Breast epithelium (tissue), 4 donors: ENCODE data around the gene CBL. TPM values are rescaled to one million over a fixed set of nuclear protein-coding genes. Genes with fewer than 3 reads are reported as not detected.
A peak's percentile ranks its signal among the peaks of the same experiment; 100 is the strongest.
"Not testable (repeated sequence)": the region's sequence is repeated elsewhere in the genome, so short reads cannot be mapped to it uniquely, and the experiment has no call there.

Source experiments
- DNase-seq, 2 donors: peaks; one replicate each; pipeline ENCODE4 v3.0.0-alpha.2; 2019; ENCODE audit warnings: low spot score in 2 of 2
- H3K27ac ChIP-seq, 2 donors: fragments of 200-600 bp; sonication (generic) in 1 of 2; one replicate each; pipeline ENCODE4 v1.5.1; 2016 to 2019; ENCODE audit warnings: mild to moderate bottlenecking in 1 of 2
- H3K27me3 ChIP-seq, 2 donors: fragments of 200-600 bp; sonication (generic) in 1 of 2; one replicate each; pipeline versions ENCODE4 v1.5.1 to v1.6.0; 2017 to 2019; ENCODE audit warnings: control low read depth in 1 of 2, mild to moderate bottlenecking in 1 of 2
- H3K36me3 ChIP-seq: fragments of 200-600 bp; one replicate; pipeline ENCODE4 v1.5.1; 2019
- H3K4me1 ChIP-seq, 2 donors: fragments of 200-600 bp; sonication (generic); one replicate each; pipeline ENCODE4 v1.5.1; 2016 to 2019; ENCODE audit warnings: control low read depth in 1 of 2
- H3K4me3 ChIP-seq, 3 donors: fragments of 200-600 bp; sonication (generic); 1 replicate in 2 of 3; 2 replicates in 1 of 3; pipeline ENCODE4 v1.5.1; 2016 to 2019; ENCODE audit warnings: mild to moderate bottlenecking in 3 of 3, moderate library complexity in 2 of 3
- H3K9me3 ChIP-seq, 2 donors: fragments of 200-600 bp; sonication (generic) in 1 of 2; one replicate each; pipeline ENCODE4 v1.5.1; 2016 to 2019; ENCODE audit warnings: control low read depth in 1 of 2
- POLR2A ChIP-seq: fragments of 450-650 bp; IDR thresholded peaks from one replicate; pipeline ENCODE4 v1.6.1; 2016; ENCODE audit warnings: antibody characterized with exemption, mild to moderate bottlenecking, moderate library complexity
- POLR2AphosphoS5 ChIP-seq, 3 donors: sonication (generic); formaldehyde crosslinking; IDR thresholded peaks; one replicate each; pipeline ENCODE4 v1.6.1; 2017; ENCODE audit warnings: antibody characterized with exemption in 3 of 3
- intact Hi-C: fragments of 100-400 bp; cut with DNase I; formaldehyde crosslinking; loops from one replicate; pipeline ENCODE4 v1.15.1; 2023; ENCODE audit warnings: low total_unique reads
- total RNA-seq, 3 donors: library from RNA; depleted of rRNA; stranded (reverse); fragments of >200 nt; gene quantifications; one replicate each; pipeline ENCODE4 v1.1.0, GENCODE V29; 2016
- TF ChIP-seq, protein P1 (sequence below), 3 donors: fragments of 450-650 bp; IDR thresholded peaks; one replicate each; pipeline ENCODE4 v1.5.1; 2016 to 2017; ENCODE audit warnings: antibody characterized with exemption in 3 of 3, mild to moderate bottlenecking in 3 of 3, moderate library complexity in 3 of 3

The CBL gene
- total RNA-seq, 3 donors from 2014 or later, result 13.1 to 17.0 (median 14.3) TPM

DNA sequence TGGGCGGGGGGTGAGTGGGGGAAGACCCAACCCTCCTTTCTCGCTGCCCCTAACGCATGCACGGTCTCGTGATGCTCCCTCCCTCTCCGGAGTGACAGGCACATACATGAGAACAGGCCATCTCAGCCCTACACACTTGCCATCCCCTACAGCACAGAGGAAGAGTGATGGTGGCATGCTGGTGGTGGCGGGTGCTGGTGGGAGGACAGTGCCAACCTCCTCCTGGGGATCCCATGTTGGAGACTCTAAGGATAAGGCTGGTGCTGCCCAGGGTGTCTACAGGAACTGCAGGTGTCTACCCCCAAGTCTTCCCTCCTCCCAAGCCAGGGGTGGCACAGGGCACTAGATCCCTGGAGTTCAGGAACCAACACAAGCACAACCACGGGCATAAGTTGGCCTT, 44.3 kb upstream of the CBL start:
- H3K27me3 ChIP-seq, result no peaks in the 10 kb centered on the region
- intact Hi-C loops, result loop anchor here (1.0 kb wide), 1 partner anchor 23 kb away; the partner anchor contains the start of gene NHERF4
- H3K36me3 ChIP-seq, result no peaks in the 10 kb centered on the region
- TF ChIP-seq POLR2AphosphoS5 (IDR thresholded peaks at IDR 0.05) (no peak), POLR2A (no peak)
- TF ChIP-seq, protein P1, sequence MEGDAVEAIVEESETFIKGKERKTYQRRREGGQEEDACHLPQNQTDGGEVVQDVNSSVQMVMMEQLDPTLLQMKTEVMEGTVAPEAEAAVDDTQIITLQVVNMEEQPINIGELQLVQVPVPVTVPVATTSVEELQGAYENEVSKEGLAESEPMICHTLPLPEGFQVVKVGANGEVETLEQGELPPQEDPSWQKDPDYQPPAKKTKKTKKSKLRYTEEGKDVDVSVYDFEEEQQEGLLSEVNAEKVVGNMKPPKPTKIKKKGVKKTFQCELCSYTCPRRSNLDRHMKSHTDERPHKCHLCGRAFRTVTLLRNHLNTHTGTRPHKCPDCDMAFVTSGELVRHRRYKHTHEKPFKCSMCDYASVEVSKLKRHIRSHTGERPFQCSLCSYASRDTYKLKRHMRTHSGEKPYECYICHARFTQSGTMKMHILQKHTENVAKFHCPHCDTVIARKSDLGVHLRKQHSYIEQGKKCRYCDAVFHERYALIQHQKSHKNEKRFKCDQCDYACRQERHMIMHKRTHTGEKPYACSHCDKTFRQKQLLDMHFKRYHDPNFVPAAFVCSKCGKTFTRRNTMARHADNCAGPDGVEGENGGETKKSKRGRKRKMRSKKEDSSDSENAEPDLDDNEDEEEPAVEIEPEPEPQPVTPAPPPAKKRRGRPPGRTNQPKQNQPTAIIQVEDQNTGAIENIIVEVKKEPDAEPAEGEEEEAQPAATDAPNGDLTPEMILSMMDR (IDR thresholded peaks at IDR 0.05), result no peak
- no peak overlapping the region for H3K4me3 ChIP-seq
- no peaks in the 10 kb centered on the region for H3K9me3 ChIP-seq
- no peak overlapping the region for H3K27ac ChIP-seq
- DNase-seq, result no peak
- no peaks in the 10 kb centered on the region for H3K4me1 ChIP-seq

DNA sequence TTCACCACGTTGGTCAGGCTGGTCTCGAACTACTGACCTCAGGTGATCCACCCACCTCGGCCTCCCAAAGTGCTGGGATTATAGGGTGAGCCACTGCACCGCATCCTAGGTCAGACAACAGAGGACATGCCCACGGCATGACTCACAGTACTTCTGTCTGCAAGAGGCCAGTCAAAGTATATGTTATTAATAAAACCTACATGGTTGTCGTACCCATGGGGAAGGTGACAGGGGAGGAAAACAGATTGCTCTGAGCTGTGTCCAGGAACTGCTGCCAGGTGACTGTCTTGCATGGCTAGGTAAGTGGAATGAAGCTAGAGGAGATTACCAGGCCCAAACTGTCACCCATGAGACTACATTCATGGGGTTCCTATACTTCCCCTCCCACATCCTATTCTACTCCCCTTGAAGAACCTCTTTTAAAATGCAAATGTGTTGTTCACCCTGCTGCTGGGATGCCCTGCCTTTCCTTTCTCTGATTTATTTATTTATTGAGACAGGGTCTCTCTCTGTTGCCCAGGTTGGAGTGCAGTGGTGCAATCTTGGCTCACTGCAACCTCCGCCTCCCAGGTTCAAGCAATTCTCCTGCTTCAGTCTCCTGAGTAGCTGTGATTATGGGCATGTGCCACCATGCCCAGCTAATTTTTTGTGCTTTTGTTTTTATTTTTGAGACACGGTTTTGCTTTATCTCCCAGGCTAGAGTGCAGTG, 39.6 kb upstream of the CBL start:
- Histone ChIP-seq H3K27ac (no peak overlapping the region), H3K27me3 (no peaks in the 10 kb centered on the region), H3K36me3 (no peaks in the 10 kb centered on the region), H3K9me3 (no peaks in the 10 kb centered on the region), H3K4me3 (no peak overlapping the region), H3K4me1 (no peaks in the 10 kb centered on the region)
- no peak for TF ChIP-seq POLR2AphosphoS5 (IDR thresholded peaks at IDR 0.05)
- TF ChIP-seq POLR2A, result no peak
- TF ChIP-seq, protein P1 (IDR thresholded peaks at IDR 0.05), result no peak
- no peak for DNase-seq
- intact Hi-C loops, result no loop called here

DNA sequence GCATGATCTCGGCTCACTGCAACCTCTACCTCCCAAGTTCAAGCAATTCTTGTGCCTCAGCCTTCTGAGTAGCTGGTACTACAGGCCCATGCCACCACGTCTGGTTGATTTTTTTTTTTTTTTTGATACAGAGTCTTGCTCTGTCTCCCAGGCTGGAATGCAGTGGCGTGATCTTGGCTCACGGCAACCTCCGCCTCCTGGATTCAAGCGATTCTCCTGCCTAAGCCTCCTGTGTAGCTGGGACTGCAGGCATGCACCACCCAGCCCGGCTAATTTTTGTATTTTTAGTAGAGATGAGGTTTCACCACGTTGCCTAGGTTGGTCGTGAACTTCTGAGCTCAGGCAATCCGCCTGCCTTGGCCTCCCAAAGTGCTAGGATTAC, 39.1 kb upstream of the CBL start:
- H3K27ac ChIP-seq, H3K27me3 ChIP-seq, H3K9me3 ChIP-seq, intact Hi-C loops, H3K36me3 ChIP-seq, DNase-seq, H3K4me1 ChIP-seq, H3K4me3 ChIP-seq: not testable (repeated sequence)

DNA sequence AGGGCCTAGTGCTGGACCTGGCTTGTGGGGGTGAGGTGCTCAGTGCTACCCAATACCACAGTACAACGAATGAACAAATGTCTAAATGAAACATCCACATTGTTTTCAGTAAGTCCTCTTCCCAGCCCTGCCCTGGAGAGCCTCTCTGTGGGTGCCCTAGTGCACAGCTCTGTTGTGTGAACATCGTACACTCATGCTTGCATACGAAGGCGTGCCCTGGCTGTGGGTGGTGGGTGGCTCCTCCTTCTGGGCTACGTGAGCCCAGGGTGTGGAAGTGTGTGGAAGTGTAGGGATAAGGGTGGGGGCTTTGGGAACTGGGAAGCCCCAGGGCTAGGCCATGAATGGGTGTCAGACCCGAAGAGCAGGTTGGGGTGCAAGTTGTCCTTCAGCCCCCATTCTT, 38.2 kb upstream of the CBL start:
- DNase-seq, result no peak
- H3K9me3 ChIP-seq, result no peaks in the 10 kb centered on the region
- H3K27me3 ChIP-seq, result no peaks in the 10 kb centered on the region
- peak overlapping the region; percentile 95 to 98 for H3K27ac ChIP-seq
- H3K36me3 ChIP-seq, result no peaks in the 10 kb centered on the region
- TF ChIP-seq POLR2A (no peak), POLR2AphosphoS5 (IDR thresholded peaks at IDR 0.05) (no peak)
- TF ChIP-seq, protein P1 (IDR thresholded peaks at IDR 0.05), result no peak
- no peaks in the 10 kb centered on the region for H3K4me1 ChIP-seq
- peak overlapping the region in 1 of 3 donors; percentile 96 for H3K4me3 ChIP-seq
- intact Hi-C loops, result no loop called here

DNA sequence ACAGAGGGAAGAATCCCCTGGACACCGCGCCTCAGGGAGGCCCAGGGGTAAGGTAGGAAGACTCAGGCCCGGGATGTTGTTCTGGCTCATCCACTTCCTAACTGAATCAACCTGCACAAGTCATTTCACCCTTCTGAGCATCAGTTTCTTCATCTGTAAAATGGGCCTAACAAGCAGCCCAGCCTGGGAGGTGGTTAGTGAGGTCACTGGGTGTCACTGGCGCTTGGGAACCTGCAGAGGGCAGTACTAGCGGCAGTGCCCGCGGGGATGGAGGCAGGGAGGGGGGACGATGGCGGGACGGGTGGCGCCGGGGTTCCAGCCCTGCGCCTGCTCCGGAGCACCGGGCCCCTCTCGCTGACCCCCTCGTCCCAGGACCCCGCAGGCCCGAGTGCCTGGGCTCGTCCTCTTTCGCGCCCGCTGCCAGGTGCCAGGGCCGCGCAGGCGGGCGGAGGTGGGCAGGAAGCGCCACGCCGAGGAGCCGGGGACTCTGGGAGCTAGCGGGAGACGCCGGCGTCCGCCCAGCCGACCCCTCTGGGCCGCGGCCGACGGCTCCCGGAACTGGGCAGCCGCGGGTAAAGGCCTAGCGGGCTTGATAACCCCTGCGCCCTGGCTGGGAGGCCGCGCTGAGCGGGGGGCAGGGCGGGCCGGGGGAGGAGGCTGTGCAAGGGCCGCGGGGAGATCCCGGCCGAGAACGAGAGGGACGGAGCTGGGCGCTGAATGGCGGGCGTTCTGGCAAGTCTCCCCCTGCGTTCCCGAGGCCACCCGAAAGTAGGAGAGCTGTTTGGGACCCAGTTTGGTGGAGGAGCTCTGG, 37.5 kb upstream of the CBL start, which contains the start of gene NLRX1:
TSS of gene NLRX1 (plus strand) at position 255 of the 811 bp plus-strand sequence. CDS start 2,679 bp downstream, outside the sequence.
- intact Hi-C loops, result no loop called here
- no peaks in the 10 kb centered on the region for H3K4me1 ChIP-seq
- H3K27ac ChIP-seq, result peak within 1 kb of the TSS; percentile 95 to 98
- H3K27me3 ChIP-seq, result no peaks in the 10 kb centered on the region
- H3K9me3 ChIP-seq, result no peaks in the 10 kb centered on the region
- peak; percentile 21 to 68 (median 58) for TF ChIP-seq POLR2AphosphoS5 (IDR thresholded peaks at IDR 0.05)
- no peak for TF ChIP-seq POLR2A
- TF ChIP-seq, protein P1 (IDR thresholded peaks at IDR 0.05), result peak; percentile 66 to 91 (median 81)
- no peaks in the 10 kb centered on the region for H3K36me3 ChIP-seq
- H3K4me3 ChIP-seq, result peak within 1 kb of the TSS; percentile 80 to 96 (median 87)
- peak; percentile 73 to 88 for DNase-seq
